ENCODE data around the gene PCK1. TPM values are rescaled to one million over a fixed set of nuclear protein-coding genes. Genes with fewer than 3 reads are reported as not detected.

PCK1 gene
- total RNA-seq, 2 experiments from 2014 or later: not detected

- DNase-seq (peak; percentile 79), ATAC-seq (peak; percentile 85)
- no peak overlapping the region for H3K27ac Mint-ChIP-seq
- peak; percentile 97 for TF ChIP-seq CTCF (IDR thresholded peaks at IDR 0.05)
- intact Hi-C loops (cut with micrococcal nuclease): loop anchor here (10.0 kb wide), 1 partner anchor 578 kb away; no protein-coding TSS in a partner anchor
- CTCF ChIA-PET: interaction anchor here (0.7 to 3.4 kb wide), 27 partner anchors 7 to 613 kb away, joined by 3 to 26 read pairs (median 4); no protein-coding TSS in a partner anchor
- H3K4me1 Mint-ChIP-seq (ENCODE audit: low read depth): peaks cover 2% of the 10 kb centered on the region
- H3K9me3 Mint-ChIP-seq: no peaks in the 10 kb centered on the region
- POLR2A ChIA-PET: interaction anchor here (0.6 to 1.4 kb wide), 5 partner anchors 18 to 231 kb away, joined by 3 to 4 read pairs (median 3); no protein-coding TSS in a partner anchor
- H3K36me3 Mint-ChIP-seq (ENCODE audit: low read depth): no peaks in the 10 kb centered on the region
- no peak overlapping the region for H3K4me3 Mint-ChIP-seq
- peaks cover 3% of the 10 kb centered on the region for H3K27me3 Mint-ChIP-seq
These were observed 36.4 kb downstream of the PCK1 start for GRCh38 chr20:57596998-57597939.

DNA sequence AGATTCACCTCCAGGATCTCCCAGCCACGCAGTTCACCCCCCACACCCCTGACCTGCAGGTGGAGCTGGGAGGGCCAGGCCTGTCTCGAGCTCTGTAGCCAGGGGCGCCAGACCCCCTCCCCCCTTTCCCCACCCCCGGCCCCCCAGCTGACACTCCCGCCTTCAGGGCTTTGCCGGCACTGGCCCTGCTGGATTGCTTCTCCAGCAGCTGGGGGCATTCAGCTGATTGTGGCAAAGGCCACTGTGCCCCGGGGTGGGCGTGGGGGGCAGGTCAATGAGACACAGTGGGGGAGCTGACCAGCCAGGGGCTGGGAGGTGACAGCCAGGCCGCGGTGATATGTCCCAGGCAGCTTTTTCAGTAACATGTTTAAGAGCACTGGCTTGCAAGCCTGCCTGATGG is 37.1 kb downstream of the PCK1 start:
- no peak for TF ChIP-seq CTCF (IDR thresholded peaks at IDR 0.05)
- no peak for DNase-seq
- no peaks in the 10 kb centered on the region for H3K9me3 Mint-ChIP-seq
- POLR2A ChIA-PET: no interaction called here
- H3K4me3 Mint-ChIP-seq: no peak overlapping the region
- CTCF ChIA-PET: interaction anchor here (1.0 to 3.4 kb wide), 3 partner anchors 29 to 611 kb away, joined by 3 to 15 read pairs (median 4); no protein-coding TSS in a partner anchor
- H3K36me3 Mint-ChIP-seq (ENCODE audit: low read depth): no peaks in the 10 kb centered on the region
- H3K4me1 Mint-ChIP-seq (ENCODE audit: low read depth): peaks cover 2% of the 10 kb centered on the region
- H3K27ac Mint-ChIP-seq: no peak overlapping the region
- intact Hi-C loops (cut with micrococcal nuclease): loop anchor here (10.0 kb wide), 1 partner anchor 577 kb away; no protein-coding TSS in a partner anchor
- peaks cover 3% of the 10 kb centered on the region for H3K27me3 Mint-ChIP-seq
- ATAC-seq: no peak

GRCh38 chr20:57598491-57598890 is 37.6 kb downstream of the PCK1 start:
- H3K36me3 Mint-ChIP-seq (ENCODE audit: low read depth): no peaks in the 10 kb centered on the region
- no peak overlapping the region for H3K27ac Mint-ChIP-seq
- CTCF ChIA-PET: interaction anchor here (1.0 to 3.4 kb wide), 2 partner anchors 29 to 611 kb away, joined by 3 to 15 read pairs; no protein-coding TSS in a partner anchor
- TF ChIP-seq CTCF (IDR thresholded peaks at IDR 0.05): no peak
- no peaks in the 10 kb centered on the region for H3K9me3 Mint-ChIP-seq
- DNase-seq: no peak
- intact Hi-C loops (cut with micrococcal nuclease): loop anchor here (10.0 kb wide), 1 partner anchor 576 kb away; no protein-coding TSS in a partner anchor
- POLR2A ChIA-PET: no interaction called here
- H3K4me3 Mint-ChIP-seq: no peak overlapping the region
- ATAC-seq: no peak
- peaks cover 3% of the 10 kb centered on the region for H3K27me3 Mint-ChIP-seq
- peaks cover 2% of the 10 kb centered on the region for H3K4me1 Mint-ChIP-seq (ENCODE audit: low read depth)

DNA sequence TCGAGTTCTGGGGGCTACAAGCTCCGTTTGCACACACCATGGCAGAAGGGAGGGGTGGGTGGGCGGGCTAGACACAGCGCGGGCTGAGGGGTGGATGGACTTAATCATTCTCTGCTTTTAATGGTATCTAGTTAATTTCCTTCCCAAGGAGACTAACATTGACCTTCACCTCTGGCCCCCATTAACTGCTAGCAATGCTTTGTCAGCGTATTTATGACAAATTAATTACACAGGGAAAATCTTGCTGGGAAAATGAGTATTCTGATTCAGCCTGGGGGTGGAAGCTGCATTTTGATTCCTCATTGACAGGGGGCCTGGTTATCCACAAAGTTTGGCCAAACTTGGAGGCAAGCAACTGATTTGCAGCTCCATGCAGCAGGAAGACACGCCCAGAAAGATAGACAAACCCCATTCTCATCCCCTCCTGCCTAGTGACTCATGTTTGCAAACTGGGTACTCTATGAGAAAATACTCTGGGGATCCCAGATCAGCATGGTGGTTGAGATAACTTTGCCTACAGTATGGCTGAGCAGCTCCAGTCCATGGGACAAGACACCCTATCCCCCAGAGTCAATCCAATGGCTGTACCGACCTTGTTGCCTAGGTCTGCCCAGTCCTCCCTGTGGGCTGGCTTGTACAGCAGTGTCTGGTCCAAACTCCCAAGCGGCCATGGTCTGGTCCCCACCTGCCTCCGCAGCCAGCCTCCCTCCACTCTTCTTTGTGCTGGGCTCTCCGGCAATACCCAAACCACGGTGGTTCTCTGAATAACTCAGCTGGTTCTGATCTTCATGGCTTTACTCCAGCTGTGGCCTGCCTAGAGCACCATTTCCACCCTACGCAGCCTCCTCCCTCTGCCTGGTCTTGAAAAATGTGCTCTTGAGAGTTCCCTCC is 39.7 kb downstream of the PCK1 start:
- Mint-ChIP-seq H3K4me3 (no peak overlapping the region), H3K27me3 (no peaks in the 10 kb centered on the region), H3K36me3 (ENCODE audit: low read depth) (no peaks in the 10 kb centered on the region), H3K27ac (no peak overlapping the region), H3K4me1 (ENCODE audit: low read depth) (peaks cover 15% of the 10 kb centered on the region), H3K9me3 (no peaks in the 10 kb centered on the region)
- no peak for ATAC-seq
- POLR2A ChIA-PET: interaction anchor here (1.1 kb wide), 2 partner anchors 16 to 20 kb away, joined by 3 to 4 read pairs; partner anchors contain the start of gene ZBP1
- no peak for DNase-seq
- CTCF ChIA-PET: interaction anchor here (1.0 to 3.2 kb wide), 6 partner anchors 15 to 610 kb away, joined by 3 to 9 read pairs (median 6); no protein-coding TSS in a partner anchor
- no peak for TF ChIP-seq CTCF (IDR thresholded peaks at IDR 0.05)
- intact Hi-C loops (cut with micrococcal nuclease): loop anchor here (10.0 kb wide), 1 partner anchor 54 kb away; no protein-coding TSS in a partner anchor

Data from activated CD8-positive, alpha-beta T cell treated with anti-CD3 and anti-CD28 coated beads for 36 hours (primary cell).